CD4-positive, alpha-beta T cell (primary cell): ENCODE data around the gene VWDE. TPM values are rescaled to one million over a fixed set of nuclear protein-coding genes. Genes with fewer than 3 reads are reported as not detected.

Experiments
- ATAC-seq: fragments of 200-7000 bp; cut with Tn5 transposase; one replicate; pipeline ENCODE4 v1.10.0; 2022; ENCODE audit warnings: mild to moderate bottlenecking; ENCODE audit not compliant: poor library complexity
- CTCF ChIA-PET: fragments of 350-600 bp; sonication (Branson Sonifier 250); formaldehyde crosslinking; loops from one replicate; lab custom pipeline; 2021; ENCODE audit warnings: antibody characterized with exemption, inconsistent platforms; lab: Charles Lee
- POLR2A ChIA-PET: fragments of 350-600 bp; sonication (Branson Sonifier 250); formaldehyde crosslinking; loops from one replicate; lab custom pipeline; 2021; ENCODE audit warnings: antibody characterized with exemption, inconsistent platforms; lab: Charles Lee
- DNase-seq, 14 experiments: peaks; one replicate each; pipeline ENCODE4 v3.0.0-alpha.2; 2013 to 2020; ENCODE audit warnings: mixed read lengths in 2 of 14
- H3K27ac ChIP-seq, 2 donors: one replicate each; pipeline versions ENCODE4 v1.5.1 to v1.7.0; 2013; ENCODE audit warnings: low read length in 2 of 2, low read depth in 1 of 2, mild to moderate bottlenecking in 1 of 2
- H3K27me3 ChIP-seq, 2 experiments: 1 replicate in 1 of 2; 2 replicates in 1 of 2; pipeline versions ENCODE4 v1.6.1 to v1.7.0; 2013; ENCODE audit warnings: low read length in 2 of 2, control low read depth in 1 of 2, mild to moderate bottlenecking in 1 of 2, moderate library complexity in 1 of 2; ENCODE audit not compliant: insufficient read depth in 2 of 2, control insufficient read depth in 1 of 2
- H3K36me3 ChIP-seq: one replicate; pipeline ENCODE4 v1.6.1; 2013; ENCODE audit warnings: low read length, control low read depth; ENCODE audit not compliant: insufficient read depth
- H3K4me1 ChIP-seq: one replicate; pipeline ENCODE4 v1.6.1; 2013; ENCODE audit warnings: low read length, control low read depth; ENCODE audit not compliant: insufficient read depth
- H3K4me3 ChIP-seq: one replicate; pipeline ENCODE4 v1.5.1; 2013; ENCODE audit warnings: mild to moderate bottlenecking, low read length, moderate library complexity
- H3K9me3 ChIP-seq, 2 experiments: 1 replicate in 1 of 2; 2 replicates in 1 of 2; pipeline versions ENCODE4 v1.6.1 to v1.7.0; 2013; ENCODE audit warnings: low read length in 2 of 2, mild to moderate bottlenecking in 2 of 2, control low read depth in 1 of 2, moderate library complexity in 1 of 2; ENCODE audit not compliant: control insufficient read depth in 1 of 2, insufficient read depth in 1 of 2
- H3K27ac Mint-ChIP-seq: one replicate; pipeline ENCODE4 v1.8.0; 2020; ENCODE audit warnings: mixed read lengths
- H3K27me3 Mint-ChIP-seq: one replicate; pipeline ENCODE4 v1.8.0; 2021; ENCODE audit warnings: mixed read lengths
- H3K36me3 Mint-ChIP-seq: one replicate; pipeline ENCODE4 v1.8.0; 2021; ENCODE audit warnings: low read depth, mixed read lengths
- H3K4me1 Mint-ChIP-seq: one replicate; pipeline ENCODE4 v1.8.0; 2021; ENCODE audit warnings: low read depth, mixed read lengths
- H3K4me3 Mint-ChIP-seq: one replicate; pipeline ENCODE4 v1.8.0; 2020; ENCODE audit warnings: mild to moderate bottlenecking, mixed read lengths
- H3K9me3 Mint-ChIP-seq: one replicate; pipeline ENCODE4 v1.8.0; 2020; ENCODE audit warnings: mixed read lengths
- intact Hi-C, 2 experiments: fragments of 100-400 bp; cut with DNase I in 1 of 2; cut with micrococcal nuclease in 1 of 2; formaldehyde crosslinking; loops; one replicate each; pipeline versions ENCODE4 v1.15.1 to v1.9.0; 2023 to 2025; cut with DNase I, micrococcal nuclease
- total RNA-seq, 174 experiments: library from RNA in 2 of 174; stranded (reverse) in 2 of 174; gene quantifications; one replicate each; pipeline ENCODE4 v1.2.3 and lab custom pipeline; 2021 to 2026
- TF ChIP-seq, protein P1 (sequence below): fragments of 200-600 bp; IDR thresholded peaks from one replicate; pipeline ENCODE4 v1.8.0; 2022; ENCODE audit warnings: antibody characterized with exemption, mild to moderate bottlenecking

Gene VWDE
- total RNA-seq, 2 experiments from 2014 or later, result 1.5 TPM

DNA sequence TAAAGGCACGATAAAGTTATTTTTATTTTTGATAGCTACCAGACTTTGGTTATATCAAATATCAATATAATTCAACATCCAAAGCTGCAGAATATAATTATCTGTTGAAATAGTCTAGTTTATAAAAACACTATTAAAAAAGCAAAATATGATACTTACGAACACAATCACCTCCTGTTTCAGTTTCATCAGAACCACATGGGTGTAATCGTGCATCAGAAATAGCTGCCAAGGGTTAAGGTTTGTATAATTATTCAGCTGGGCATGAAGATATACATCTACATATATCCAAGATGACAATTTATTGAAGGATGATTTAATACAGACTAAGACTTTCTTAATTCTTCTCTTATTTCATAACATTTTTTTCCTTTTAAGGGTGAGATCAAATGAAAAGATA is 20.3 kb downstream of the VWDE start:
- no peak for DNase-seq
- no peak overlapping the region for H3K27ac Mint-ChIP-seq
- no peak for ATAC-seq
- Histone ChIP-seq H3K9me3 (no peaks in the 10 kb centered on the region), H3K36me3 (no peaks in the 10 kb centered on the region), H3K4me3 (no peak overlapping the region), H3K4me1 (no peaks in the 10 kb centered on the region), H3K27ac (no peak overlapping the region), H3K27me3 (no peaks in the 10 kb centered on the region)
- POLR2A ChIA-PET, result no interaction called here
- H3K36me3 Mint-ChIP-seq, result no peaks in the 10 kb centered on the region
- no peaks in the 10 kb centered on the region for H3K27me3 Mint-ChIP-seq
- TF ChIP-seq, protein P1, sequence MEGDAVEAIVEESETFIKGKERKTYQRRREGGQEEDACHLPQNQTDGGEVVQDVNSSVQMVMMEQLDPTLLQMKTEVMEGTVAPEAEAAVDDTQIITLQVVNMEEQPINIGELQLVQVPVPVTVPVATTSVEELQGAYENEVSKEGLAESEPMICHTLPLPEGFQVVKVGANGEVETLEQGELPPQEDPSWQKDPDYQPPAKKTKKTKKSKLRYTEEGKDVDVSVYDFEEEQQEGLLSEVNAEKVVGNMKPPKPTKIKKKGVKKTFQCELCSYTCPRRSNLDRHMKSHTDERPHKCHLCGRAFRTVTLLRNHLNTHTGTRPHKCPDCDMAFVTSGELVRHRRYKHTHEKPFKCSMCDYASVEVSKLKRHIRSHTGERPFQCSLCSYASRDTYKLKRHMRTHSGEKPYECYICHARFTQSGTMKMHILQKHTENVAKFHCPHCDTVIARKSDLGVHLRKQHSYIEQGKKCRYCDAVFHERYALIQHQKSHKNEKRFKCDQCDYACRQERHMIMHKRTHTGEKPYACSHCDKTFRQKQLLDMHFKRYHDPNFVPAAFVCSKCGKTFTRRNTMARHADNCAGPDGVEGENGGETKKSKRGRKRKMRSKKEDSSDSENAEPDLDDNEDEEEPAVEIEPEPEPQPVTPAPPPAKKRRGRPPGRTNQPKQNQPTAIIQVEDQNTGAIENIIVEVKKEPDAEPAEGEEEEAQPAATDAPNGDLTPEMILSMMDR, result no peak
- no peaks in the 10 kb centered on the region for H3K9me3 Mint-ChIP-seq
- no peaks in the 10 kb centered on the region for H3K4me1 Mint-ChIP-seq
- H3K4me3 Mint-ChIP-seq, result no peak overlapping the region
- intact Hi-C loops, result no loop called here
- CTCF ChIA-PET, result no interaction called here

DNA sequence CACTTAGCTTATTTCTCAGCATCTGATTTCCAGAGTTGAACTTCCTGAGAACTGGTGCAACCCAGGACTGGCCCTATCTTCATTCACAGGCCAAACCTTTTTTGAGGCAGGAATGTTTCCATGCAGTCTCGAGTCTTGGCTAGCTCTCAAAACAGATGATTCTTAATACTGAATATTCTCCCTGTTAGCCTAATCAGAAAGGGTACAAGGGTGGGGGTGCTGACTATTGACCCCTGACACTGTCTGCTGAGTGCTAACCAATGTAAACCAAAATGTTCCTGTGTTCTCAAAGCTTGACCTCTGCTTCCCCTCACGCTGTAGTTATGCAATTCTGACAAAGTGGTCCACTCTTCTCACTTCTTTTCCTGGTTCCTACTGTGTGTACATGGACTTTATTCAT is 25.3 kb downstream of the VWDE start:
- no peak overlapping the region for H3K4me3 Mint-ChIP-seq
- ChIA-PET CTCF (interaction anchor here (1.5 kb wide), 1 partner anchor 11 kb away, joined by 4 read pairs; no protein-coding TSS in a partner anchor), POLR2A (no interaction called here)
- no peaks in the 10 kb centered on the region for H3K4me1 Mint-ChIP-seq
- DNase-seq (no peak), ATAC-seq (no peak)
- no peak overlapping the region for H3K27ac ChIP-seq
- H3K27me3 ChIP-seq, result no peaks in the 10 kb centered on the region
- H3K4me3 ChIP-seq, result no peak overlapping the region
- no peaks in the 10 kb centered on the region for H3K9me3 ChIP-seq
- no peaks in the 10 kb centered on the region for H3K36me3 ChIP-seq
- no peaks in the 10 kb centered on the region for H3K9me3 Mint-ChIP-seq
- no peaks in the 10 kb centered on the region for H3K27me3 Mint-ChIP-seq
- intact Hi-C loops, result no loop called here
- H3K4me1 ChIP-seq, result no peaks in the 10 kb centered on the region
- H3K36me3 Mint-ChIP-seq, result no peaks in the 10 kb centered on the region
- H3K27ac Mint-ChIP-seq, result no peak overlapping the region
- TF ChIP-seq, protein P1, result no peak

DNA sequence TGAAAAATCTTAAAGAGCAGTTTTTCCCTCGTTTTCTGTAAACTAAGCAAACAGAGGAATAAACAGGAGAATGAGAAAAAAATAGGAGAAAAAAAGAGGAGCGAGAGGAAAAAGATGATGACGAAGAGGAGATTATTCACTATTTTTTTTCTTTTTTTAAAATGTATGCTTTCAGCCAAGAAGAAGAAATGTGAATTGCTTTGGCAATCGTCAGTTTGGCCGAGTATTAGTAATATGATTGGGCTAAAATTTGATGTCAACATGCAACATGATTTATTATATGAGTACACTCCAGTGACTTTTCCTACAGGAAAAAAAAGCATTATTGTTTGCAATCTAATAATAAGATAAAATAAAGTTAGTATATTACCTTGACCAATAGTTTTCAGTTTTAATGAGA is 26.3 kb downstream of the VWDE start:
- POLR2A ChIA-PET, result no interaction called here

More for the DNA sequence above, 26.3 kb downstream of the VWDE start:
- no peak overlapping the region for H3K27ac ChIP-seq
- no peaks in the 10 kb centered on the region for H3K4me1 ChIP-seq
- H3K4me3 ChIP-seq, result no peak overlapping the region
- CTCF ChIA-PET, result interaction anchor here (1.5 kb wide), 1 partner anchor 12 kb away, joined by 4 read pairs; no protein-coding TSS in a partner anchor
- H3K36me3 ChIP-seq, result no peaks in the 10 kb centered on the region
- Mint-ChIP-seq H3K9me3 (no peaks in the 10 kb centered on the region), H3K4me1 (no peaks in the 10 kb centered on the region), H3K4me3 (no peak overlapping the region), H3K27ac (no peak overlapping the region), H3K27me3 (no peaks in the 10 kb centered on the region), H3K36me3 (no peaks in the 10 kb centered on the region)
- H3K9me3 ChIP-seq, result no peaks in the 10 kb centered on the region
- ATAC-seq, result no peak
- DNase-seq, result no peak
- TF ChIP-seq, protein P1, result no peak
- intact Hi-C loops, result no loop called here
- no peaks in the 10 kb centered on the region for H3K27me3 ChIP-seq
